OCI-LY1 (cell line): ENCODE measurements around the gene MAN1A1.

Experiments
- EZH2 ChIP-seq: fragments of 200-600 bp; sonication (generic), shearing (Covaris generic); IDR thresholded peaks from 2 replicates; pipeline ENCODE4 v1.8.0; 2017; ENCODE audit warnings: borderline replicate concordance, mixed run types, mild to moderate bottlenecking, antibody characterized with exemption, low read length, moderate library complexity, mixed read lengths
- TF ChIP-seq, protein P1 (sequence below): fragments of 200-600 bp; sonication (generic), shearing (Covaris generic); IDR thresholded peaks from 2 replicates; pipeline ENCODE4 v1.5.1; 2017; ENCODE audit warnings: mild to moderate bottlenecking, antibody characterized with exemption, low read length, moderate library complexity, mixed read lengths

DNA sequence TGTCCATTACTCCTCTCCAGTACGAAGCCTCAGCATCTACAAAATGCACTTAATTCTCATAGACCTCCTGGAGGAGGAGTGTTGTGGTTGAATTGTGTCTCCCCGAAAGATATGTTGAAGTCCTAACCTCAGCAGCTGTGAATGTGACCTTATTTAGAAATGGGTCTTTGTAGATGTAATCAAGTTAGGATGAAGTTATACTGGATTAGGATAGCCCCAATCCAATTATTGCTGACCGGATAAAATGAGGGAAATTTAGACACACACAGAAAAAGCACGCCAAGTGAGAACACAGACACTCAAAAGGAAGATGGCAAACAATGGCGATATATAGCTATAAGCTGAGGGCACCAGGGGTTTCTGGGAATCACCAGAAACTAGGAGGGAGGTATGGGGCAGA is 206.9 kb downstream of the MAN1A1 start:
- TF ChIP-seq, protein P1, sequence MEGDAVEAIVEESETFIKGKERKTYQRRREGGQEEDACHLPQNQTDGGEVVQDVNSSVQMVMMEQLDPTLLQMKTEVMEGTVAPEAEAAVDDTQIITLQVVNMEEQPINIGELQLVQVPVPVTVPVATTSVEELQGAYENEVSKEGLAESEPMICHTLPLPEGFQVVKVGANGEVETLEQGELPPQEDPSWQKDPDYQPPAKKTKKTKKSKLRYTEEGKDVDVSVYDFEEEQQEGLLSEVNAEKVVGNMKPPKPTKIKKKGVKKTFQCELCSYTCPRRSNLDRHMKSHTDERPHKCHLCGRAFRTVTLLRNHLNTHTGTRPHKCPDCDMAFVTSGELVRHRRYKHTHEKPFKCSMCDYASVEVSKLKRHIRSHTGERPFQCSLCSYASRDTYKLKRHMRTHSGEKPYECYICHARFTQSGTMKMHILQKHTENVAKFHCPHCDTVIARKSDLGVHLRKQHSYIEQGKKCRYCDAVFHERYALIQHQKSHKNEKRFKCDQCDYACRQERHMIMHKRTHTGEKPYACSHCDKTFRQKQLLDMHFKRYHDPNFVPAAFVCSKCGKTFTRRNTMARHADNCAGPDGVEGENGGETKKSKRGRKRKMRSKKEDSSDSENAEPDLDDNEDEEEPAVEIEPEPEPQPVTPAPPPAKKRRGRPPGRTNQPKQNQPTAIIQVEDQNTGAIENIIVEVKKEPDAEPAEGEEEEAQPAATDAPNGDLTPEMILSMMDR = no peak
- no peak for TF ChIP-seq EZH2
